ENCODE data around the gene CREBBP. TPM values are rescaled to one million over a fixed set of nuclear protein-coding genes. Genes with fewer than 3 reads are reported as not detected.
"Not testable (repeated sequence)": the region's sequence is repeated elsewhere in the genome, so short reads cannot be mapped to it uniquely, and the experiment has no call there.

CREBBP gene
- total RNA-seq, 3 donors from 2014 or later = 61.6 to 82.6 (median 69.5) TPM

DNA sequence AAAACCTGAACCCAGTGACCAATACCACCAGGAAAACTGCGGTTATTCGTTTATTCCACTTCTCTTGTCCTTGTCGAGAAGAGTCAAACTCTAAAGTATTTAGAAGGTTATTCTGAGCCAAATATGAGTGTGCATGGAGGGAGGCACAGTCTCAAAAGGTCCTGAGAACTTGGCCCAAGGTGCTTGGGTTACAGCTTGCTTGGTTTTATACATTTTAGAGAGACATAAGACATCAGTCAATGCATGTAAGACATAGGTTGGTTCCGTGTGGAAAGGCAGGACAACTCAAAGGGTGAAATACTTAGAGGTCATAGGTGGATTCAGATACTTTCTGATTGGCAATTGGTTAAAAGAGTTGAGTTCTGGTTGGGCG, 162.5 kb downstream of the CREBBP start:
- intact Hi-C loops (cut with DNase I; ENCODE audit: low total_unique reads) = no loop called here
- H3K9me3 ChIP-seq = no peaks in the 10 kb centered on the region
- H3K4me1 ChIP-seq = peaks cover 0 to 9% of the 10 kb centered on the region in 2 donors
- peak overlapping the region; percentile 63 to 84 (median 83) for H3K4me3 ChIP-seq
- H3K36me3 ChIP-seq = no peaks in the 10 kb centered on the region
- peak overlapping the region; percentile 84 to 92 for H3K27ac ChIP-seq
- DNase-seq (ENCODE audit: low spot score in 2 of 2) = no peak
- TF ChIP-seq POLR2A (IDR thresholded peaks at IDR 0.05) (no peak), POLR2AphosphoS5 (IDR thresholded peaks at IDR 0.05) (no peak), CTCF (IDR thresholded peaks at IDR 0.05) (no peak)
- no peaks in the 10 kb centered on the region for H3K27me3 ChIP-seq

- intact Hi-C loops (cut with DNase I; ENCODE audit: low total_unique reads) = no loop called here
- H3K27me3 ChIP-seq = no peaks in the 10 kb centered on the region
- H3K27ac ChIP-seq = peak within 1 kb of the TSS; percentile 84 to 92
- H3K9me3 ChIP-seq = no peaks in the 10 kb centered on the region
- H3K36me3 ChIP-seq = no peaks in the 10 kb centered on the region
- H3K4me3 ChIP-seq = peak within 1 kb of the TSS; percentile 63 to 84 (median 83)
- DNase-seq (ENCODE audit: low spot score in 2 of 2) = peak; percentile 83 to 91
- peaks cover 0 to 9% of the 10 kb centered on the region in 2 donors for H3K4me1 ChIP-seq
- no peak for TF ChIP-seq CTCF (IDR thresholded peaks at IDR 0.05)
- TF ChIP-seq POLR2A (IDR thresholded peaks at IDR 0.05) = peak; percentile 15
- TF ChIP-seq POLR2AphosphoS5 (IDR thresholded peaks at IDR 0.05) = peak; percentile 84 to 95 (median 89)
These were observed 163.1 kb downstream of the CREBBP start, which contains the start of gene TRAP1 for GRCh38 chr16:3717235-3718018. Gene TRAP1, minus strand, starts transcription at chr16:3717524. Its CDS starts 16 bp downstream, at chr16:3717508.

DNA sequence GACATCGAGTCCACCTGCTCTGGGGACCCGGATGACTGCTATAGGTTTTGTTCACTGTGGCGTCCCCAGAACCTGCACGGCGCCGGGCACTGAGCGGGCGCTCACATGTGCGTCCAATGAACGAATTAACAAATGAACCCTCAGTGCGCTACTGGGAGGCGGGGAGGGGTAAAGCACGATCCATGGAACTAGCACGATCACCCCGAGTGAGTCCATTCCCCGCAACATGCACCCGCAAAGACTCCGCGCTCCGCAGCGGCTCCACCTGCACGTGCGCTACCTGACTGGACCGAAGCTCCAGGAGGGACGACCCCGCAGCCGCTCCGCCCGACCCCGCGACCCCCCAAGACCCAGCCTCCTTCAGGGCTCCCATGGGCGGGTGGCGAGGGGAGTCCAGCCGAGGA, 163.7 kb downstream of the CREBBP start:
- Histone ChIP-seq H3K27me3 (no peaks in the 10 kb centered on the region), H3K4me1 (peaks cover 0 to 9% of the 10 kb centered on the region in 2 donors), H3K9me3 (no peaks in the 10 kb centered on the region), H3K27ac (peak overlapping the region; percentile 84 to 92), H3K36me3 (no peaks in the 10 kb centered on the region), H3K4me3 (peak overlapping the region; percentile 63 to 84 (median 83))
- intact Hi-C loops (cut with DNase I; ENCODE audit: low total_unique reads) = no loop called here
- no peak for TF ChIP-seq POLR2A (IDR thresholded peaks at IDR 0.05)
- TF ChIP-seq POLR2AphosphoS5 (IDR thresholded peaks at IDR 0.05) = no peak
- TF ChIP-seq CTCF (IDR thresholded peaks at IDR 0.05) = no peak
- DNase-seq (ENCODE audit: low spot score in 2 of 2) = no peak

- no peak overlapping the region for H3K27ac ChIP-seq
- DNase-seq (ENCODE audit: low spot score in 2 of 2) = no peak
- no peaks in the 10 kb centered on the region for H3K9me3 ChIP-seq
- no peak overlapping the region for H3K4me3 ChIP-seq
- intact Hi-C loops (cut with DNase I; ENCODE audit: low total_unique reads) = no loop called here
- H3K4me1 ChIP-seq = peaks cover 0 to 9% of the 10 kb centered on the region in 2 donors
- no peaks in the 10 kb centered on the region for H3K27me3 ChIP-seq
- TF ChIP-seq POLR2A (IDR thresholded peaks at IDR 0.05) = no peak
- no peak for TF ChIP-seq POLR2AphosphoS5 (IDR thresholded peaks at IDR 0.05)
- no peak for TF ChIP-seq CTCF (IDR thresholded peaks at IDR 0.05)
- H3K36me3 ChIP-seq = no peaks in the 10 kb centered on the region
These were observed 165.1 kb downstream of the CREBBP start for GRCh38 chr16:3715430-3715829.

- H3K27ac ChIP-seq; H3K9me3 ChIP-seq; H3K27me3 ChIP-seq; H3K4me1 ChIP-seq; H3K36me3 ChIP-seq; H3K4me3 ChIP-seq; DNase-seq (ENCODE audit: low spot score in 2 of 2); intact Hi-C loops (cut with DNase I; ENCODE audit: low total_unique reads): not testable (repeated sequence)
These were observed 166.1 kb downstream of the CREBBP start for GRCh38 chr16:3714378-3714777.
